IPS-15b (cell line): Measurements from ENCODE around the gene DMAC1.

Experiments used
- H3K27me3 ChIP-seq: one replicate; pipeline ENCODE4 v1.6.1; 2013; ENCODE audit warnings: low read length; ENCODE audit not compliant: control insufficient read depth, insufficient read depth
- H3K36me3 ChIP-seq: one replicate; pipeline ENCODE4 v1.6.1; 2013; ENCODE audit warnings: low read length; ENCODE audit not compliant: control insufficient read depth, insufficient read depth
- H3K4me1 ChIP-seq: one replicate; pipeline ENCODE4 v1.6.1; 2013; ENCODE audit warnings: mild to moderate bottlenecking, low read length; ENCODE audit not compliant: control insufficient read depth, insufficient read depth
- H3K4me3 ChIP-seq: one replicate; pipeline ENCODE4 v1.5.1; 2013; ENCODE audit warnings: low read depth, low read length
- H3K9ac ChIP-seq: one replicate; pipeline ENCODE4 v1.6.1; 2013; ENCODE audit warnings: low read depth, mild to moderate bottlenecking, low read length
- H3K9me3 ChIP-seq: one replicate; pipeline ENCODE4 v1.6.1; 2013; ENCODE audit warnings: mild to moderate bottlenecking, low read length; ENCODE audit not compliant: control insufficient read depth, insufficient read depth

The DMAC1 gene

DNA sequence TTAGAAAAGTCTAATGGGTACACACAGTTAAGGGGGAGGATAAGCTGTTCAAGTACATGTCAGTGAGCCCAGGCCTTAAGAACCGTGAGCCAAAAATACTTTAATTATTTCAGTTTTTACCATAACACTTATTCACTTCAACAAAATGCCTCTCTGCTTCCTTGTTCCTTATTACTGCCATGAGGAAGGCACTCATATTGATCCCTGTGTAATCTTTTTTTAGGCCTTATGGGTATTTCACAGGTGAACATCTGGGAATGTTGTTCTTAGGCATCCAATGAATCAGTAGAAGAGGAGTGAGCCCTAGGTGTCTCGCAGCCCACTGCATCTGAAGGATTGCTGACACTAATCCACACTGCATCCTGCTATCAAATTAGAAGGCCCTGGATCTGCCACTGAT, 13.5 kb upstream of the DMAC1 start:
- Histone ChIP-seq H3K27me3 (no peaks in the 10 kb centered on the region), H3K4me3 (no peak overlapping the region), H3K36me3 (no peaks in the 10 kb centered on the region), H3K9ac (no peak overlapping the region), H3K4me1 (no peaks in the 10 kb centered on the region), H3K9me3 (no peaks in the 10 kb centered on the region)

DNA sequence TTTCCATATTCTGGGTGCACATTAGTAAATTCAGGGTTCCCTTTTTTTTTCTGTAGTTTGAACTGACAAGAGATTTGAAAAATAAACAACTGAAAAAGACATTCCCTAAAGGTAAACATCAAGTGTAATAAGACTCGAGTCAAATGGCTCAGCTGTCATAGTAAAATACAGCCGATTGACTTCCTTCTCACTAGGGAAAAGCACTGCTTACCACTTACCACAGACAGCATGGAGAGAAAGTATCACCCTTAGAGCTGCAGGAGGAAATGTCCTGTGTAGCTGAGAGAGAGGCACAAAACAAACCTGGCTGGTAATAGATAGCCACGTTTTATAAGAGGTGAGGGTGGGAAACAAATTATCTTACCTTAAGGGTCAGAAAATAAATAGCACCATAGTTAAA, 12.1 kb upstream of the DMAC1 start:
- no peak overlapping the region for H3K4me3 ChIP-seq
- H3K4me1 ChIP-seq, result no peaks in the 10 kb centered on the region
- no peaks in the 10 kb centered on the region for H3K9me3 ChIP-seq
- no peaks in the 10 kb centered on the region for H3K36me3 ChIP-seq
- H3K27me3 ChIP-seq, result no peaks in the 10 kb centered on the region
- no peak overlapping the region for H3K9ac ChIP-seq

DNA sequence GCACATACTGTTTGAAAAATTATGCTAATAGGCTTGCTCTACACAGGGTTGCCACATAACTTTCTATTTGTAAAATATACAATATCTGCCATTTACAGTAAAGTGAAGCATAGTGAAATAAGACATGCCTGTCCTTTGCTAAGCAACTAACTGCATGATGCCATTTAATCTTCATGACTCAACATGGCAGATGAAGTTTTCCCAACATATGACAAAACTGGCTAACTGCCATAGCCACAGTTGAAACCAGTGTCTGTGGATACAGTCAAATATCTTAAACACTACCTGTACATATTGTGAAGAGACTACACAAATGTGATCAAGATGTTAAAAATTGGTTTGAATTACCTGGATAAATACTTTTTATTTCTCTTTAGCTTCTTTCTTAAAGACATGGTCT, 3.1 kb upstream of the DMAC1 start:
- Histone ChIP-seq H3K4me3 (no peak overlapping the region), H3K9me3 (no peaks in the 10 kb centered on the region), H3K4me1 (peaks cover 4% of the 10 kb centered on the region), H3K36me3 (no peaks in the 10 kb centered on the region), H3K9ac (no peak overlapping the region), H3K27me3 (no peaks in the 10 kb centered on the region)

DNA sequence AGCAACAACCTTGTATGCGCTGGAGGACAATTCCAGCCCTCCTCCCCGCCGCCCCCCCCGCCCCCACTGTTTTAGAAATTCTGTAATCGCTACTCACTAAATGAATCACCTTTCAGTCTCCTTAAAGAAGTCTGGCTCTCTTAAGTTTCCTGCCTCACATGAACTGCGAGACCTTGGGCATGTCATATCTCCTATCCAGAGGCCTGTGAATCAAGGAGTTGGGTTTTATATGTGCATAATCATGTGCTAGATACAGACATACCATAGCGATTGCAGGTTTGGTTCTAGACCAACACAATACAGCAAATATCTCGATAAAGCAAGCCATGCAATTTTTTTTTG, 337 bp upstream of the DMAC1 start:
- Histone ChIP-seq H3K27me3 (no peaks in the 10 kb centered on the region), H3K9me3 (no peaks in the 10 kb centered on the region), H3K4me3 (no peak overlapping the region), H3K36me3 (peaks cover 4% of the 10 kb centered on the region), H3K9ac (no peak overlapping the region), H3K4me1 (peaks cover 4% of the 10 kb centered on the region)

DNA sequence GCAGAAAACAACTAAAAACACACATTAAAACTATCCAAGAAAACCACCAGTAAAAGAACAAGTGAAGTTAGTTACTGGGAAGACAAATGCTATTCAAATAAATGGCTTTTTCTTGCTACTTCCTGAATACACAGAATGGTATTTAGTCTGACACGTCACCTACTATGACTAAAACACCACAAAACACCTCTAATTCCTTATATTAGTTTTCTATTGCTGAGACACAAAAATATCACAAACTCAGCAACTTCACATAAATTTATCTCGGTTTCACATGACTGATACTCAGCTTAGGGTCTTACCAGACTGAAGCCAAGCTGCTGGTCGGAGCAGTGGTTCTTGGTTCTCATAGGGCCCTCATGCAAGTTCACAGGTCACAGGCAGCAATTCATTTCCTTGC, 5.4 kb downstream of the DMAC1 start:
- H3K36me3 ChIP-seq, result peaks cover 14% of the 10 kb centered on the region

DNA sequence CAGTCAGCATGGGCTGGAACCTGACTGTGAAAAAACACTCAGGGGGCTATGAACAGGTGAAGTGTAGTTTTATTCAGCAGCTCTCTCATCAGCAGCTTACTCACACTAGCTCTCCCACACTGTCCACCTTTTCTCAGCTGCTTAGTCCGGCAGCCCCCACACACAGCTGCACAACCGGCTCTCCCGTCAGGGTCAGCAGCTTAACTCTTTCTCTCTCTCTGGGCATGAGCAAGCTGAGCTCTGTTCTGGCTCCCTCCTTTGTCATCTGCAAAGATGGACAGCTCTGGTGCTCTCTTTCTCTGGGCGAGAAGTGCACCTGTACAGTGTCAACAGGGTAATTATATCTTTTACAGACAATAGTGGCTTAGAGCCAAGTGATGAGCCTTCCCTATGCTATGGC, 8.2 kb downstream of the DMAC1 start:
- H3K4me1 ChIP-seq, result no peaks in the 10 kb centered on the region
- H3K36me3 ChIP-seq, result peaks cover 19% of the 10 kb centered on the region

More for the DNA sequence above, 5.4 kb downstream of the DMAC1 start:
- H3K9ac ChIP-seq, result no peak overlapping the region
- no peaks in the 10 kb centered on the region for H3K27me3 ChIP-seq
- no peaks in the 10 kb centered on the region for H3K9me3 ChIP-seq
- H3K4me1 ChIP-seq, result peaks cover 2% of the 10 kb centered on the region
- H3K4me3 ChIP-seq, result no peak overlapping the region

DNA sequence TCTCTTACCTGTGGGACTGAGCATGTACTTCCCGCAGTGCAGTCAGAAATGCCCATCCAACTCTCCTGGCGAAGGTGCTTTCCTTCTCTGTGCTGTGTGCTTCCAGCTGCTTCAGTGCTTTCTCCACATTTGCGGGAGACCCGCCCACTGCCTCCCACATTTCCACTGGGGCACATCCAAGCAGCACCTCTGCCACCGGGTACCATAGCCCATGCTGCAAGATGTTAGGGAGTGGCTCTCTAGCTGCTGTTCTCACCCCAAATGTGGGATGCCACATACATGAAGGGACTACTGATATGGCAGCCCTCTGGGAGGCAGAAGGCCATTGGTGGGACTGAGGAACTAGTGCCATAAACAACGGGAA, 8.8 kb downstream of the DMAC1 start:
- Histone ChIP-seq H3K27me3 (no peaks in the 10 kb centered on the region), H3K9ac (no peak overlapping the region), H3K4me1 (no peaks in the 10 kb centered on the region), H3K9me3 (no peaks in the 10 kb centered on the region), H3K4me3 (no peak overlapping the region), H3K36me3 (peaks cover 21% of the 10 kb centered on the region)

More for the DNA sequence above, 8.2 kb downstream of the DMAC1 start:
- no peak overlapping the region for H3K9ac ChIP-seq
- H3K27me3 ChIP-seq, result no peaks in the 10 kb centered on the region
- no peaks in the 10 kb centered on the region for H3K9me3 ChIP-seq
- H3K4me3 ChIP-seq, result no peak overlapping the region

DNA sequence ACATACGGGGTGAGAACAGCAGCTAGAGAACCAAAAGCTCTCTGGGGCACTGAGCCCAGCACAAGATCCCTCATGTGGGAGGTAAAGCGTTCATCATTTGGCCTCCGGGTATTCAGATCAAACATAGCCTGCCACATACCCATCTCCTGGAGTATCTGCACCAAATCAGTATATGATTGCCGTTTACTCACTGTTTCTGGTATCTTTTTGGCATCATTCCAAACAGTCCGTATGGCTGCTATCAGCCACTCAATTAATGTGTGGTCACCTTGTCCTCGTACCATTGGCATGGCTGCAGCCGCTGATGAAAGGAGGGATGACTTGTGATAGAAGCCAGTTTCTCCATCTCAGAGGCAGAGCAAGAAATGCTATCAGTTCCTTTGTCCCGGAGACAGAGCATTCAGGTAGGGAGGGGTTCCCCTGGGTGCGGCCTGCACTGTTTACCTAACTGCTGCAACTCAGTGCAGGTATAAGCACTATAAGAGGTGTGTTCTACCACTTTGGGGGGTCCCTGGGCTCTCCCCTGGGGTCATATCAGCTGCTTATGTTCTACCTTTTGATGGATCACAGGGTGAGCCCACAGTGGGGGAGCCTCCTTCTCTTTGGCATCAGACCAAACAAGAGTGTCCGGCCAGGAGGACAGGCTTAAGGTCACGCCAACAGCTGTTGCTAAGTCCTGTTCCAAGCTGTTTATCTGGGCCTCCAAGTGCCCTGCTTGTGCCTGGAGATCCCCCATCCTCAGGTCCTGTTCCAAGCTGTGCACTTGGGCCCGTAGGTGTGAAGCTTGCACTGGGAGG, 9.4 kb downstream of the DMAC1 start:
- H3K27me3 ChIP-seq, result no peaks in the 10 kb centered on the region
- no peaks in the 10 kb centered on the region for H3K4me1 ChIP-seq
- H3K36me3 ChIP-seq, result peaks cover 18% of the 10 kb centered on the region
- no peak overlapping the region for H3K9ac ChIP-seq
- no peak overlapping the region for H3K4me3 ChIP-seq
- no peaks in the 10 kb centered on the region for H3K9me3 ChIP-seq

DNA sequence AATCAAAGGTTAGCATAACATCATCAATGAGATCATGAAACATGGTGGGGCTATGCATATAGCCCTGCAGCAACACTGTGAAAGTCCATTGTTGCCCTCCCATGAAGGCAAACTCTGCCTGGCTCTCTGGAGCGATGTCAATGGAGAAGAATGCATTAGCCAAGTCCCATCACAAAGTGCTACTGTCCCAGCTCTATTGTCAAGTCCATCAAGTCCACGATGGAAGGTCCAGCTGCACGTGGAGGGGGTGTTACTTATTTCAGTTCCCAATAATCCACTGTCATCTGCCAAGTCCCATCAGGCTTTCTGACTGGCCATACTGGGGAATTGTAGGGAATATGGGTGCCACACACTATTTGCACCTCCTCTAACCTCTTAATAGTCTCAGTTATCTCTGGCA, 10.8 kb downstream of the DMAC1 start:
- Histone ChIP-seq H3K4me3 (no peak overlapping the region), H3K9ac (no peak overlapping the region), H3K36me3 (peaks cover 10% of the 10 kb centered on the region), H3K4me1 (no peaks in the 10 kb centered on the region), H3K9me3 (no peaks in the 10 kb centered on the region), H3K27me3 (no peaks in the 10 kb centered on the region)

DNA sequence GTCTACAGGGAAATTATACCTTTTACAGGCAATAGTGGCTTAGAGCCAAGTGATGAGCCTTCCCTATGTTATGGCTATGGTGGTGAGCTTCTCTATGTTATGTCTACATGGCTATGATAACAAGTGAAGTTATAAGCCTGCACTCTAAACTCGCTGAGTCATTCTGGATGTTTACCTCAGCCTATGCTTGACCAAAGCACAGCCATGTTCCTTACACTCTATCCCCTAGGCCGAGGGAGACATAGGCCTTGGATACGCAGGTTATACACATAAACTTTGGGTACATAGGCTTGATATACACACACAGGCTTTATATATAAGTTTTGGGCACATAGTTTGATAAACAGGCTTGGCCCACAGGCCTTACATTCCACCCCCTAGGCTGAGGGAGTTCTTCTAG, 13.8 kb downstream of the DMAC1 start:
- H3K9ac ChIP-seq, result no peak overlapping the region
- H3K4me3 ChIP-seq, result no peak overlapping the region
- H3K27me3 ChIP-seq, result no peaks in the 10 kb centered on the region
- no peaks in the 10 kb centered on the region for H3K4me1 ChIP-seq
- H3K9me3 ChIP-seq, result no peaks in the 10 kb centered on the region
- peaks cover 7% of the 10 kb centered on the region for H3K36me3 ChIP-seq

DNA sequence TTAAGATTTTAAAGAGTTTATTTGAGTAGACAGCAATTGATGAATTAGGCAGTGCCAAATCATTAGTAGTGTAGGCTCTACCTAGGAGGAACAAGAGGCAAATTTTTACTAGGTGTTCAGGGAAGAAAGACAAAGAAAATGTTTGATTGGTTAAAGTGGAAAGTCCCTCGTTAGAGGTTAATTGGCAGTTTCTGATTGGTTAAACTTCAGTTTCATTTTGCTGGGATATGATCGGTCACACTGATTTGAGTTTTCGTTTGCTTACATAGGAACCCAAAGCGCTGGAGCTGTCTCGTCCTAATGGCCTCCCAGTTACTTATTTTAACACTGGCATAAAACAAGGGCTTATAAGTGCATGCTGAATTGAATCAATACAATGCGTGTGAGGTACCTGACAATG, 15.1 kb downstream of the DMAC1 start:
- H3K27me3 ChIP-seq, result no peaks in the 10 kb centered on the region
- no peaks in the 10 kb centered on the region for H3K9me3 ChIP-seq
- peaks cover 7% of the 10 kb centered on the region for H3K36me3 ChIP-seq
- no peaks in the 10 kb centered on the region for H3K4me1 ChIP-seq
- H3K9ac ChIP-seq, result no peak overlapping the region
- no peak overlapping the region for H3K4me3 ChIP-seq

DNA sequence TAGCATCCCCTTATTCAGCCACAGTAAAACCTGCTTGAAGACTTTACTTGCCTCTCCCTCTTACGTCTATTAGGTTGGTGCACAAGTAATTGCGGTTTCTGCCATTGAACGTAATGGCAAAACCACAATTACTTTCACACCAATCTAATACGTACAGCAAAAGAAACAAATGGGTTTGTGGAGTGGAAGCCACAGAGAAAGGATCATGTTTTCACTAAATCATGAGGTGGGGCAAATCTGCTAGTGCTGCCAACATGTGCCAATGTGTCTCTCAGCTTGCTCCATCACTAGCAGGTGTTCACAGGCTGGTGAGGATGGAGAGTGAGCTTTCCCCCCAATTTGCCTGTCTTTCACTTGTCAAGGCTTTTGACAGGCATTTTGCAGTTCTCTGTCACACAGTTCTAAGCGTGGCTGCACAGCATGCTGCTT, 15.9 kb downstream of the DMAC1 start:
- Histone ChIP-seq H3K9ac (no peak overlapping the region), H3K27me3 (no peaks in the 10 kb centered on the region), H3K9me3 (no peaks in the 10 kb centered on the region), H3K36me3 (peaks cover 7% of the 10 kb centered on the region), H3K4me1 (no peaks in the 10 kb centered on the region), H3K4me3 (no peak overlapping the region)
